GM15510 (cell line): ENCODE measurements around the gene SPTY2D1.

Experiments
- POLR2A ChIP-seq: IDR thresholded peaks from 3 replicates; pipeline ENCODE4 v1.6.1; 2011; ENCODE audit warnings: borderline replicate concordance; ENCODE audit not compliant: insufficient read length; ENCODE audit errors: extremely low read depth

The SPTY2D1 gene

GRCh38 chr11:18588297-18589252 lies 45.6 kb downstream of the SPTY2D1 start, which contains the start of gene UEVLD:
UEVLD (minus strand) TSS chr11:18588734; CDS start chr11:18588654, 80 bp downstream.
- peak; percentile 69 for TF ChIP-seq POLR2A

GRCh38 chr11:18581825-18582224 lies 52.3 kb downstream of the SPTY2D1 start:
- TF ChIP-seq POLR2A, result no peak

GRCh38 chr11:18580113-18580766 lies 53.9 kb downstream of the SPTY2D1 start:
- TF ChIP-seq POLR2A, result no peak

- TF ChIP-seq POLR2A, result no peak
Measured at GRCh38 chr11:18578975-18579598, 55.1 kb downstream of the SPTY2D1 start.

- no peak for TF ChIP-seq POLR2A
Measured at GRCh38 chr11:18575361-18575760, 58.8 kb downstream of the SPTY2D1 start.

- TF ChIP-seq POLR2A, result no peak
Measured at GRCh38 chr11:18567081-18567480, 67.1 kb downstream of the SPTY2D1 start.

- TF ChIP-seq POLR2A, result no peak
Measured at GRCh38 chr11:18566406-18566805, 67.7 kb downstream of the SPTY2D1 start.

GRCh38 chr11:18564149-18564548 lies 70.0 kb downstream of the SPTY2D1 start:
- TF ChIP-seq POLR2A, result no peak

GRCh38 chr11:18563090-18563730 lies 70.9 kb downstream of the SPTY2D1 start:
- TF ChIP-seq POLR2A, result no peak
